Astrocyte of the cerebellum (primary cell): Measurements from ENCODE around the gene GLS2.

Experiments
- DNase-seq: peaks from one replicate; pipeline ENCODE4 v3.0.0-alpha.2; 2011; ENCODE audit warnings: low read depth
- H3K4me3 ChIP-seq: 2 replicates; pipeline ENCODE4 v1.5.1; 2011; ENCODE audit warnings: mild to moderate bottlenecking, low read depth, low read length, moderate library complexity
- in situ Hi-C: cut with HindIII; loops from 2 replicates; pipeline ENCODE4 v1.10.0; 2017; ENCODE audit warnings: low sequenced_read_pairs
- TF ChIP-seq, protein P1 (sequence below): IDR thresholded peaks from 2 replicates; pipeline ENCODE4 v1.5.1; 2012; ENCODE audit warnings: low read length, low read depth, moderate library complexity, mild to moderate bottlenecking; ENCODE audit errors: missing control alignments

The GLS2 gene

DNA sequence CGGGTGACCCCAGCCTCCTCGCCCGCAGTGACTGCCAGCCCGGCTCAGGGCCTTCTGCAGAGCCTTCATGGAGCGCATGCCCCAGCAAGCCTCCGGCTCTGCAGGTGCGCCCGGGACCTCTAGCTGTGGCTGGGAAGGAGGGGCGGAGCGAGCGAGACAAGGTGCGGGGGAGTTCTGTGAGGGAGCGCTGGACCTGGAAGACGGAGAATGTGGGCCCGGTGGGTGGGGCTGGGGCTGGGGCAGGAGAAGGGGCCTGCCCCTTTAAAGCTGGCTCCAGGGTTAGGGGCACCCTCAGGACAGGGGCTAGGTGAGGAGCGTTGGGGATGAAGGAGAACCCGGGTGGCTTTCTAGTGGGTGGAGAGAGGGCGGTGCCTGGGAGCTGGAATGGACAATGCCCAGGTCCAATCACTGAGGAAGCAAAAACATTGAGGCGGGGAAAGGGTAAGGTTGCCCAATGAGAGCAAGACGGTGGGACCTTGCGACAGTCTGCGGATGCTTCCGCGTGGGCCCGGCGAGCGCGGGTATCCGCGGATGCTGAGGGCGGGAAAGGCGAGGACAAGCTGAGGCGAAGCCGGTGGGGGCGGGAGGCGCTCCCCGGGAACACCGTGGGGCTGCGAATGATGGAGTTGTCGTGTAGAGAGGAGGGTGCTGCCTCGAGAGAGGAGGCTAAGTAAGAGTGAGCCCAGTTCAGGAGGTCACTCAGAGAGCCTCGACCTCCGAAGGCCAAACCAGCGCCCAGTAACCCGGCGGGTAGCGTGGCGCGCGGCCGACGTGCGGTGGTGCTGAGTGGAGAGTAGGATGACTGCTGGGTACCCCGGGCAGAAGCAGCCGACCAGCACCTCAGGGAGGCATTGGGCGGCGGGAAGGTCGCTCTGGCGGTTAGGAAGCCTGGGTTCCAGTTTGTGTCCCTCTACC, at the start of gene GLS2:
Gene GLS2, minus strand, starts transcription at position 121 of the 915 bp plus-strand sequence. Its CDS starts 43 bp downstream, at position 78.
- TF ChIP-seq, protein P1, sequence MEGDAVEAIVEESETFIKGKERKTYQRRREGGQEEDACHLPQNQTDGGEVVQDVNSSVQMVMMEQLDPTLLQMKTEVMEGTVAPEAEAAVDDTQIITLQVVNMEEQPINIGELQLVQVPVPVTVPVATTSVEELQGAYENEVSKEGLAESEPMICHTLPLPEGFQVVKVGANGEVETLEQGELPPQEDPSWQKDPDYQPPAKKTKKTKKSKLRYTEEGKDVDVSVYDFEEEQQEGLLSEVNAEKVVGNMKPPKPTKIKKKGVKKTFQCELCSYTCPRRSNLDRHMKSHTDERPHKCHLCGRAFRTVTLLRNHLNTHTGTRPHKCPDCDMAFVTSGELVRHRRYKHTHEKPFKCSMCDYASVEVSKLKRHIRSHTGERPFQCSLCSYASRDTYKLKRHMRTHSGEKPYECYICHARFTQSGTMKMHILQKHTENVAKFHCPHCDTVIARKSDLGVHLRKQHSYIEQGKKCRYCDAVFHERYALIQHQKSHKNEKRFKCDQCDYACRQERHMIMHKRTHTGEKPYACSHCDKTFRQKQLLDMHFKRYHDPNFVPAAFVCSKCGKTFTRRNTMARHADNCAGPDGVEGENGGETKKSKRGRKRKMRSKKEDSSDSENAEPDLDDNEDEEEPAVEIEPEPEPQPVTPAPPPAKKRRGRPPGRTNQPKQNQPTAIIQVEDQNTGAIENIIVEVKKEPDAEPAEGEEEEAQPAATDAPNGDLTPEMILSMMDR: no peak
- DNase-seq: peak; percentile 38
- in situ Hi-C loops: no loop called here
- peak within 1 kb of the TSS; percentile 46 for H3K4me3 ChIP-seq

DNA sequence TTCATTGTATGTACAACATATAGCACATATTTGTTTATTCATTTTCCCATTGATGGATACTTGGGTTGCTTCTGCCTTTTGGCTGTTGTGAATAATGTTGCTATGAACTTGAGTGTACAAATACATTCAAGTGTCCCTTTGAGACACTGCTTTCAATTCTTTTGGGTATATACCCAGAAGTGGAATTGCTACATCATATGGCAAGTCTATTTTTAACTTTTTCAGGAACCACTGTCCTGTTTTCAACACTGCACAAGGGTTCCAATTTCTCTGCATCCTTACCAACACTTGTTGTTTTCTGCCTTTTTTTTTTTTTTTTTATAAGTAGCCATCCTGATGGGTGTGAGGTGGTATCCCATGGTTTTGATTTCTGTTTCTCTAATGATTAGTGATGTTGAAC, 49.6 kb upstream of the GLS2 start:
- TF ChIP-seq, protein P1: no peak
- no peak overlapping the region for H3K4me3 ChIP-seq
- DNase-seq: no peak
- in situ Hi-C loops: no loop called here

DNA sequence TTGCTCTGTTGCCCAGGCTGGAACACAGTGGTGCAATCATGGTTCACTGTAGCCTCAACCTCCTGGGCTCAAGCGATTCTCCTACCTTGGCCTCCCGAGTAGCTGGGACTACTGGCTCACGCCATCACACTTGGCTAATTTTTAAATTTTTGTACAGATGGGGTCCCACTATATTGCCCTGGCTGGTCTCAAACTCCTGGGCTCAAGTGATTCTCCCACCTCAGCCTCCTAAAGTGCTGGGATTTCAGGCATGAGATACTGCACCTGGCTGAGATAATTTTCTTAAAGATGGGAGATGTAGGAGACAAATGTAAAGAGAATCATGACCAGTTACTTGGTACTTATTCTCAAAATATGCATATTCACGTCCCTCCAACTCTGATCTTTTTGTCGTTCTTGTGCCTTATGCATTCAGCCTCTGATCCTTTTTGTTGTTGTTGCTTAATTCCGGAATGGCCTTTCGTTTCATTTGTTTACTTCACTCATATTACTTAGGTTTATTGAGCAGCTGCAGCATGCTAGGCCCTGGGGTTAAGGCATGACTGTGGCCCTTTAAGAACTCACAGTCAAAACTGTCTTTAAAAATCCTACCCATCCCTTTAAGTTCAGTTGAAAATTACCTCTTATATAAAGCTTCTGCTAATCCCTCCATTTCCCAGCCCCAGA, 42.6 kb upstream of the GLS2 start:
- TF ChIP-seq, protein P1: no peak
- DNase-seq: no peak
- H3K4me3 ChIP-seq: no peak overlapping the region
- in situ Hi-C loops: no loop called here

DNA sequence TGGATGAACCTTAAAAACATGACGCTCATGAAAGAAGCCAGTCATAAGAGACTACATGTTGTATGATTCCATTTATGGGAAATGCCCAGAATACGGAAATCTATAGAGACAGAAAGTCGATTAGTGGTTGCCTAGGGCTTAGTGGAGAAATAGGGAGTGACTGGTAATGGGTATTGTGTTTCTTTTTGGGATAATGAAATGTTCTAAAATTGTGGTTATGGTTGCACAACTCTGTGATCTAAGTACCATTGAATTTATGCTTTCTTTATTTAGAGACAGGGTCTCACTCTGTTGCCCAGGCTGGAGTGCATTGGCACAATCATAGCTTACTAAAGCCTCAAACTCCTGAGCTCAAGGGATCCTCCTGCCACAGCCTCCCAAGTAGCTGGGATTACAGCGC, 41.7 kb upstream of the GLS2 start:
- H3K4me3 ChIP-seq: no peak overlapping the region
- in situ Hi-C loops: no loop called here
- no peak for DNase-seq
- TF ChIP-seq, protein P1: no peak

DNA sequence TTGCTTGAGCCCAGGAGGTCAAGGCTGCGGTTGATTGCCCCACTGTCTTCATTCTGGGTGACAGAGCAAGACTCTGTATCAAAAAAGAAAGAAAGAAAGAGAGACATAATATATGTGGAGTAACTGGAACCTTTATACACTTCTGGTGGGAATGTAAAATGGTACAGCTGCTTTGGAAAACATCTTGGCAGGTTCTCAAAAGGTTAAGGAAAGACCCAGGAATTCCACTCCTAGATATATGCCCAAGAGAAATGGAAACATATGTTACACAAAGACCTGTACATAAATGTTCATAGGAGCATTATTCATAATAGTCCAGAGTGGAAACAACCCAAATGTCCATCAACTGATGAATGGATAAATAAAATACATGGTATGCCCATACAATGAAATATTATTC, 40.9 kb upstream of the GLS2 start:
- TF ChIP-seq, protein P1: no peak
- DNase-seq: no peak
- in situ Hi-C loops: no loop called here
- H3K4me3 ChIP-seq: no peak overlapping the region

DNA sequence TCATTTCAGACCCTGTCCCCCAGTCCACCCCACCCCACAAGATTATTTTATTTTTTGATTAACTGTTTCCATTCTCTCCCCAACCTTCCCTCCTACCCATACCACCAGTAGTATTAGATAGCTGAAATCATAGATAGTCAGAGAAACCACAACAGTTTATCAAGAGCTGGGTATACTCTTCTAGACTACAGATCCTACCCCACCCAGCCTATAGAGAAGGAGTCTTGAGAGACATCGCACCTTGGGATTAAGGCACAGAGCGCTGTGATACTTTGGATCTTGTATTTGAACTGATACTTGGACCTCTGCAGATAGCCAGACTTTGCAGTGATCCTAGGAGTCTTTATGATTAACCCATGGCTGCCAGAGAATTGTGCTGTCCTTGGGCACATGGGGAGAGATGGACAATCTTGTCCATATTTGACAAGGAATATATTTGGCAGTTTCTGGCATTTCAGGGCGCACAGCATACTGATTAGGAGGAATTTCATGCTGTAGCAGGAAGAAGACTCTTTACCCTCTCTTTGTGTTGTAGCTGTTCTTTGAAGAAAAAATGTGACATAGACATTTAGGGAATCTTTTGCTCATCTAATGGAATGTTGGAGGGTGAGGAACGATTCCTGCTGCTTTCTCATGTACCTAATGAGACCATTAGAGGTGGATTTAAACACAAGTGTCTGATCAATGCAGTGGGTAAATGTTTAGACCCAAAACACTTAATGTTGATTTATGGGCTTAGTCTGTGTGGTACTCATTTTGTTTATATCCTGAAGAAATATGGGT, 34.6 kb upstream of the GLS2 start:
- TF ChIP-seq, protein P1: no peak
- peak overlapping the region; percentile 72 for H3K4me3 ChIP-seq
- in situ Hi-C loops: loop anchor here (5.0 kb wide), 1 partner anchor 50 kb away; no protein-coding TSS in a partner anchor
- no peak for DNase-seq
